Loucy (cell line): ENCODE data around the gene DAB1.

ENCODE experiments used
- EZH2phosphoT487 ChIP-seq: fragments of 200-600 bp; IDR thresholded peaks from 2 replicates; pipeline ENCODE4 v1.6.1; 2018; ENCODE audit warnings: antibody characterized with exemption, mild to moderate bottlenecking, moderate library complexity, borderline replicate concordance
- TF ChIP-seq, protein P1 (sequence below): fragments of 200-600 bp; sonication (generic); conservative IDR thresholded peaks from 2 replicates; pipeline ENCODE4 v1.5.1; 2014; ENCODE audit warnings: mild to moderate bottlenecking, antibody characterized with exemption, low read length

DNA sequence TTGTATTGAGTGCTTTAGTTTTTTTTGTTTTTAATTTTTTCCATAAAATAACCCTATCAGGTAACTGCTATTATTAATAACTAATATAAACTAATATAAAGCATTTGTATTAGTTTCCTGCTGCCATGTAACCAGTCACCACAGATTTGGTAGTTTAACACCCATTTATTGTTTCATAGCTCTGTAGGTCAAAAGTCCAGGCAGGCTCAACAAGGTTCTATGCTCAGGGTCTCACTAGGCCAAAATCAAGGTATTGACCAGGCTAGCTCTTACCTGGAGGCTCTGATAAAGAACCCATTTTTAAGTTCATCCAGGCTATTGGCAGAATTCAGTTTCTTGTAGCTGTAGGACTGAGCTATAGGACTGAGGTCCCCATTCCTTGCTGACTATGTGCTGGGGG is 189.4 kb downstream of the DAB1 start:
- TF ChIP-seq, protein P1, sequence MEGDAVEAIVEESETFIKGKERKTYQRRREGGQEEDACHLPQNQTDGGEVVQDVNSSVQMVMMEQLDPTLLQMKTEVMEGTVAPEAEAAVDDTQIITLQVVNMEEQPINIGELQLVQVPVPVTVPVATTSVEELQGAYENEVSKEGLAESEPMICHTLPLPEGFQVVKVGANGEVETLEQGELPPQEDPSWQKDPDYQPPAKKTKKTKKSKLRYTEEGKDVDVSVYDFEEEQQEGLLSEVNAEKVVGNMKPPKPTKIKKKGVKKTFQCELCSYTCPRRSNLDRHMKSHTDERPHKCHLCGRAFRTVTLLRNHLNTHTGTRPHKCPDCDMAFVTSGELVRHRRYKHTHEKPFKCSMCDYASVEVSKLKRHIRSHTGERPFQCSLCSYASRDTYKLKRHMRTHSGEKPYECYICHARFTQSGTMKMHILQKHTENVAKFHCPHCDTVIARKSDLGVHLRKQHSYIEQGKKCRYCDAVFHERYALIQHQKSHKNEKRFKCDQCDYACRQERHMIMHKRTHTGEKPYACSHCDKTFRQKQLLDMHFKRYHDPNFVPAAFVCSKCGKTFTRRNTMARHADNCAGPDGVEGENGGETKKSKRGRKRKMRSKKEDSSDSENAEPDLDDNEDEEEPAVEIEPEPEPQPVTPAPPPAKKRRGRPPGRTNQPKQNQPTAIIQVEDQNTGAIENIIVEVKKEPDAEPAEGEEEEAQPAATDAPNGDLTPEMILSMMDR = no peak
- TF ChIP-seq EZH2phosphoT487 = no peak
